K562 (cell line): ENCODE measurements around the gene EBI3. TPM values are rescaled to one million over a fixed set of nuclear protein-coding genes. Genes with fewer than 3 reads are reported as not detected.

Experiments used
- ATAC-seq: fragments of 200-7000 bp; cut with Tn5 transposase; 3 replicates; pipeline ENCODE4 v1.9.1; 2020; ENCODE audit warnings: moderate library complexity
- BruUV-seq: library from RNA; stranded (reverse); fragments of 400-500 nt; replicated peaks from 2 replicates; lab custom pipeline; 2021; lab: Mats Ljungman, UMichigan
- CTCF ChIA-PET: fragments of 300-600 bp; formaldehyde crosslinking; extraction: SDS; loops from one replicate; lab custom pipeline; 2021; ENCODE audit warnings: low intra/inter-chr PET ratio; lab: Yijun Ruan, JAX
- POLR2A ChIA-PET: fragments of 300-600, 350-650 bp; sonication (Branson Sonifier 250); formaldehyde crosslinking; extraction: SDS; loops from one replicate; lab custom pipeline; 2021; ENCODE audit warnings: antibody characterized with exemption, inconsistent platforms; lab: Yijun Ruan, JAX
- DNase-seq, 4 experiments: peaks; one replicate each; pipeline versions ENCODE4 v3.0.0 to v3.0.0-alpha.2; 2011 to 2018; ENCODE audit warnings: low spot score in 3 of 4, mixed read lengths in 3 of 4; ENCODE audit errors: extremely low read depth in 1 of 4
- FAIRE-seq: peaks from 2 replicates; lab custom pipeline; 2011; peaks lifted over from hg19 to GRCh38; lab: Jason Lieb, UNC
- H2AFZ ChIP-seq: 2 replicates; pipeline ENCODE4 v1.6.0; 2011; ENCODE audit warnings: low read depth, low read length, control low read depth, inconsistent platforms
- H3K27ac ChIP-seq: fragments of 200-600 bp; 3 replicates; pipeline ENCODE4 v1.8.0; 2011; ENCODE audit warnings: low read depth, mild to moderate bottlenecking, control low read depth, inconsistent platforms, low read length, moderate library complexity, mixed read lengths; ENCODE audit errors: extremely low read depth
- H3K27me3 ChIP-seq, 2 experiments: fragments of 300-600 bp in 1 of 2; 2 replicates in 1 of 2; 3 replicates in 1 of 2; pipeline versions ENCODE4 v1.6.0 to v1.8.0; 2011; ENCODE audit warnings: inconsistent platforms in 2 of 2, low read length in 2 of 2, mild to moderate bottlenecking in 1 of 2, mixed read lengths in 1 of 2, moderate library complexity in 1 of 2; ENCODE audit not compliant: control insufficient read depth in 2 of 2, insufficient read depth in 2 of 2
- H3K36me3 ChIP-seq: fragments of 300-600 bp; 3 replicates; pipeline ENCODE4 v1.8.0; 2011; ENCODE audit warnings: mild to moderate bottlenecking, low read length, inconsistent platforms; ENCODE audit not compliant: control insufficient read depth, insufficient read depth
- H3K4me1 ChIP-seq, 2 experiments: fragments of 200-600 bp in 1 of 2; replicated peaks in 1 of 2; 2 replicates in 1 of 2; 3 replicates in 1 of 2; pipeline versions ENCODE4 v1.5.1 to v1.8.0; 2011; ENCODE audit warnings: inconsistent platforms in 2 of 2, low read length in 2 of 2, mild to moderate bottlenecking in 1 of 2, mixed read lengths in 1 of 2, moderate library complexity in 1 of 2; ENCODE audit not compliant: control insufficient read depth in 2 of 2, insufficient read depth in 2 of 2
- H3K4me2 ChIP-seq: 2 replicates; pipeline ENCODE4 v1.6.1; 2011; ENCODE audit warnings: low read length, control low read depth, inconsistent platforms, mixed read lengths; ENCODE audit not compliant: insufficient read depth
- H3K4me3 ChIP-seq: fragments of 200-600 bp; sonication (generic), shearing (Covaris generic); 2 replicates; pipeline ENCODE4 v1.5.1; 2016; ENCODE audit warnings: control low read depth, inconsistent platforms
- H3K79me2 ChIP-seq: fragments of 200-600 bp; 3 replicates; pipeline ENCODE4 v1.8.0; 2011; ENCODE audit warnings: low read length, inconsistent platforms; ENCODE audit not compliant: control insufficient read depth, insufficient read depth
- H3K9ac ChIP-seq, 2 experiments: 2 replicates each; pipeline versions ENCODE4 v1.6.0 to v1.6.1; 2011; ENCODE audit warnings: low read depth in 2 of 2, low read length in 2 of 2, control low read depth in 1 of 2, inconsistent platforms in 1 of 2, mild to moderate bottlenecking in 1 of 2, mixed read lengths in 1 of 2; ENCODE audit not compliant: insufficient read depth in 1 of 2
- H3K9me1 ChIP-seq: one replicate; pipeline ENCODE4 v1.6.0; 2011; ENCODE audit warnings: inconsistent platforms, mild to moderate bottlenecking, low read length, moderate library complexity; ENCODE audit not compliant: control insufficient read depth, insufficient read depth
- H3K9me3 ChIP-seq: replicated peaks from 2 replicates; pipeline ENCODE4 v1.5.1; 2011; ENCODE audit warnings: low read depth, low read length, inconsistent platforms; ENCODE audit not compliant: control insufficient read depth, insufficient read depth
- H4K20me1 ChIP-seq: replicated peaks from 2 replicates; pipeline ENCODE4 v1.6.1; 2011; ENCODE audit warnings: low read length, inconsistent platforms, mixed read lengths; ENCODE audit not compliant: control insufficient read depth, insufficient read depth
- NR2C1 ChIP-seq, 2 experiments: fragments of 450-650 bp; IDR thresholded peaks; 2 replicates each; pipeline ENCODE4 v1.6.1; 2017; ENCODE audit warnings: mild to moderate bottlenecking in 2 of 2, antibody characterized with exemption in 1 of 2, inconsistent platforms in 1 of 2, missing compliant biosample characterization in 1 of 2, missing genetic modification characterization in 1 of 2
- VEZF1 ChIP-seq: fragments of 200-800 bp; sonication (Bioruptor generic); IDR thresholded peaks from 2 replicates; pipeline ENCODE4 v1.6.1; 2017; ENCODE audit warnings: missing genetic modification characterization, missing compliant biosample characterization
- WGBS: fragments of 100-300 bp; shearing (Covaris generic); methylation state at CpG from one replicate; pipeline ENCODE4 v1.1.6; 2016; ENCODE audit warnings: low coverage, mixed read lengths; ENCODE audit not compliant: insufficient coverage; ENCODE audit errors: missing lambda C conversion rate; 5-methylcytosine and 5-hydroxymethylcytosine counted together
- in situ Hi-C: fragments of 300-500 bp; cut with MboI; formaldehyde crosslinking; loops from 4 replicates; pipeline ENCODE4 v1.15.0; 2018; ENCODE audit warnings: inconsistent platforms, mixed read lengths
- intact Hi-C: fragments of 100-400 bp; cut with micrococcal nuclease; formaldehyde crosslinking; loops from 2 replicates; pipeline ENCODE4 v1.14.2; 2022
- polyA plus RNA-seq, 8 experiments: library from polyadenylated mRNA; depleted of rRNA in 4 of 8; stranded (reverse) in 5 of 8; unstranded in 3 of 8; fragments of >200 nt; fragmentation: Nextera tagmentation in 2 of 8; fragmentation: Illumina TruSeq in 1 of 8; extraction: Ambion mirVana in 2 of 8; extraction: Trizol in 1 of 8; gene quantifications; 2 replicates each; pipeline versions ENCODE4 v1.2.1 to v1.2.3, GENCODE V29; 2011 to 2014; ENCODE audit warnings: inconsistent platforms in 1 of 8, missing spikeins in 1 of 8
- total RNA-seq, 7 experiments: library from RNA; depleted of rRNA in 6 of 7; stranded (reverse); fragments of >200 nt in 6 of 7; fragmentation: Illumina TruSeq in 2 of 7; extraction: Trizol in 2 of 7; gene quantifications; 2 replicates each; pipeline versions ENCODE4 v1.2.1 to v1.2.3, GENCODE V29; 2011 to 2021; ENCODE audit warnings: low replicate concordance in 1 of 7
- TF ChIP-seq, protein P1 (sequence below), 3 experiments: fragments of 200-800 bp in 1 of 3; sonication (Bioruptor generic) in 1 of 3; sonication (generic) in 1 of 3; formaldehyde crosslinking in 1 of 3; IDR thresholded peaks; 2 replicates each; pipeline versions ENCODE4 v1.6.1 to v1.8.0; 2016 to 2022; ENCODE audit warnings: mild to moderate bottlenecking in 2 of 3, missing compliant biosample characterization in 2 of 3, missing genetic modification characterization in 2 of 3, missing genetic modification reagents in 1 of 3

Gene EBI3
- total and polyA plus RNA-seq, 9 of the 15 experiments (the other 6 are each of a cell fraction or from before 2014, with no cell fraction given), result 0.08 to 0.35 (median 0.22) TPM; not detected in 6

GRCh38 chr19:4198467-4199126 lies 30.7 kb upstream of the EBI3 start:
- intact Hi-C loops, result no loop called here
- Histone ChIP-seq H3K79me2 (no peaks in the 10 kb centered on the region), H3K27ac (no peak overlapping the region), H3K9ac (no peak overlapping the region), H4K20me1 (no peaks in the 10 kb centered on the region), H3K36me3 (no peaks in the 10 kb centered on the region), H3K4me2 (no peak overlapping the region), H3K9me3 (no peaks in the 10 kb centered on the region), H3K27me3 (peaks cover 5 to 30% of the 10 kb centered on the region in 2 experiments), H2AFZ (no peak overlapping the region), H3K4me1 (peaks cover 0 to 16% of the 10 kb centered on the region in 2 experiments; a peak in 2 of 5 replicates), H3K9me1 (no peaks in the 10 kb centered on the region), H3K4me3 (no peak overlapping the region)
- DNase-seq (no peak), FAIRE-seq (no peak), ATAC-seq (no peak; the same call in 2 of the 3 replicates)
- CTCF ChIA-PET, result interaction anchor here (0.6 kb wide), 1 partner anchor 333 kb away, joined by 3 read pairs; no protein-coding TSS in a partner anchor
- TF ChIP-seq VEZF1 (0 out of 2 replicates have a peak, but pooled peaks have one; percentile 24), NR2C1 (IDR thresholded peaks at IDR 0.05) (no peak), NR2C1 (tag; IDR thresholded peaks at IDR 0.05) (no peak)
- TF ChIP-seq, protein P1, sequence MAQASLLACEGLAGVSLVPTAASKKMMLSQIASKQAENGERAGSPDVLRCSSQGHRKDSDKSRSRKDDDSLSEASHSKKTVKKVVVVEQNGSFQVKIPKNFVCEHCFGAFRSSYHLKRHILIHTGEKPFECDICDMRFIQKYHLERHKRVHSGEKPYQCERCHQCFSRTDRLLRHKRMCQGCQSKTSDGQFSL (CRISPR knock-in tag; IDR thresholded peaks at IDR 0.05), result no peak
- TF ChIP-seq, protein P1 (tag; IDR thresholded peaks at IDR 0.05), result peak in 1 of 2 experiments; percentile 39; a peak in 1 of 4 replicates
- in situ Hi-C loops, result no loop called here
- BruUV-seq, result no TSS peak
- WGBS, result 2% methylated on average over 6 of the region's 28 CpGs
- POLR2A ChIA-PET, result interaction anchor here (0.6 kb wide), 1 partner anchor 79 kb away, joined by 3 read pairs; no protein-coding TSS in a partner anchor
